Stimulated activated CD8-positive, alpha-beta memory T cell treated with anti-CD3 and anti-CD28 coated beads, Interleukin-4, amount 100 ng/mL, for 48 hours (primary cell): ENCODE results near the gene SPINK13.

Experiments used
- DNase-seq: peaks from one replicate; pipeline ENCODE4 v3.0.0-alpha.2; 2020

Gene SPINK13

GRCh38 chr5:148314187-148314586, 45.6 kb downstream of the SPINK13 start:
- no peak for DNase-seq

GRCh38 chr5:148314731-148315130, 46.1 kb downstream of the SPINK13 start:
- no peak for DNase-seq

- peak; percentile 35 for DNase-seq
Measured at GRCh38 chr5:148320011-148320963, 51.7 kb downstream of the SPINK13 start.

- DNase-seq: no peak
Measured at GRCh38 chr5:148333262-148333849, 64.8 kb downstream of the SPINK13 start.

- no peak for DNase-seq
Measured at GRCh38 chr5:148335259-148335658, 66.7 kb downstream of the SPINK13 start, which contains the start of gene SPINK9. Gene SPINK9, plus strand, starts transcription at chr5:148335559. Its CDS starts 55 bp downstream, at chr5:148335614.
